WTC11 (cell line): ENCODE data around the gene RBM47. TPM values are rescaled to one million over a fixed set of nuclear protein-coding genes. Genes with fewer than 3 reads are reported as not detected.

Experiments used
- ATAC-seq: fragments of 200-7000 bp; cut with Tn5 transposase; 2 replicates; pipeline ENCODE4 v1.10.0; 2021; ENCODE audit warnings: mild to moderate bottlenecking, moderate library complexity
- CTCF ChIA-PET: fragments of 300-600 bp; sonication (Branson Sonifier 250); formaldehyde crosslinking; loops from one replicate; lab custom pipeline; 2021; ENCODE audit warnings: antibody characterized with exemption; lab: Charles Lee
- POLR2A ChIA-PET: fragments of 350-600 bp; sonication (Branson Sonifier 250); formaldehyde crosslinking; loops from one replicate; lab custom pipeline; 2021; ENCODE audit warnings: antibody characterized with exemption; lab: Charles Lee
- DNase-seq: peaks from one replicate; pipeline ENCODE4 v3.0.0; 2021; ENCODE audit warnings: low spot score
- H3K27ac Mint-ChIP-seq: 2 replicates; pipeline ENCODE4 v1.8.0; 2021; ENCODE audit warnings: mixed read lengths
- H3K27me3 Mint-ChIP-seq: 2 replicates; pipeline ENCODE4 v1.8.0; 2021; ENCODE audit warnings: low read depth, mild to moderate bottlenecking, moderate library complexity, mixed read lengths
- H3K36me3 Mint-ChIP-seq: 2 replicates; pipeline ENCODE4 v1.8.0; 2021; ENCODE audit warnings: mixed read lengths
- H3K4me1 Mint-ChIP-seq: 2 replicates; pipeline ENCODE4 v1.8.0; 2022; ENCODE audit warnings: mixed read lengths
- H3K4me3 Mint-ChIP-seq: 2 replicates; pipeline ENCODE4 v1.8.0; 2021; ENCODE audit warnings: mild to moderate bottlenecking, moderate library complexity, mixed read lengths
- H3K9me3 Mint-ChIP-seq: 2 replicates; pipeline ENCODE4 v1.8.0; 2021; ENCODE audit warnings: mixed read lengths
- CREM ChIP-seq: sonication (generic); formaldehyde crosslinking; IDR thresholded peaks from 2 replicates; pipeline ENCODE4 v1.8.1; 2022; ENCODE audit warnings: mild to moderate bottlenecking, missing genetic modification reagents, moderate library complexity
- ELF4 ChIP-seq: sonication (generic); formaldehyde crosslinking; IDR thresholded peaks from 2 replicates; pipeline ENCODE4 v1.8.1; 2022; ENCODE audit warnings: low read depth, mild to moderate bottlenecking, moderate library complexity, missing genetic modification reagents
- ESRRA ChIP-seq: sonication (generic); formaldehyde crosslinking; IDR thresholded peaks from 2 replicates; pipeline ENCODE4 v1.8.1; 2022; ENCODE audit warnings: mild to moderate bottlenecking, missing genetic modification reagents, borderline replicate concordance
- FOXK1 ChIP-seq: sonication (generic); formaldehyde crosslinking; IDR thresholded peaks from 2 replicates; pipeline ENCODE4 v1.8.0; 2022; ENCODE audit warnings: mild to moderate bottlenecking, moderate library complexity, missing genetic modification reagents
- KAT7 ChIP-seq: sonication (generic); formaldehyde crosslinking; IDR thresholded peaks from 2 replicates; pipeline ENCODE4 v1.8.1; 2023; ENCODE audit warnings: missing genetic modification reagents, mild to moderate bottlenecking, borderline replicate concordance
- MYBL2 ChIP-seq: sonication (generic); formaldehyde crosslinking; IDR thresholded peaks from 2 replicates; pipeline ENCODE4 v1.8.1; 2023; ENCODE audit warnings: mild to moderate bottlenecking, moderate library complexity, missing genetic modification reagents
- NFE2L1 ChIP-seq: sonication (generic); formaldehyde crosslinking; IDR thresholded peaks from 2 replicates; pipeline ENCODE4 v1.8.1; 2023; ENCODE audit warnings: missing genetic modification reagents
- TCF7 ChIP-seq: sonication (generic); formaldehyde crosslinking; IDR thresholded peaks from 2 replicates; pipeline ENCODE4 v1.8.0; 2022; ENCODE audit warnings: mild to moderate bottlenecking, low read depth, missing genetic modification reagents, moderate library complexity
- ZNF396 ChIP-seq: fragments of 250-450 bp; sonication (Bioruptor Pico); IDR thresholded peaks from 2 replicates; pipeline ENCODE4 v1.8.0; 2021; ENCODE audit warnings: mild to moderate bottlenecking, moderate library complexity, borderline replicate concordance
- total RNA-seq: library from RNA; stranded (reverse); gene quantifications from 3 replicates; pipeline ENCODE4 v1.2.3, GENCODE V29; 2021
- TF ChIP-seq, protein P1 (sequence below): sonication (generic); formaldehyde crosslinking; IDR thresholded peaks from 2 replicates; pipeline ENCODE4 v1.8.0; 2023; ENCODE audit warnings: missing genetic modification reagents
- TF ChIP-seq, protein P2 (sequence below): sonication (generic); formaldehyde crosslinking; IDR thresholded peaks from 2 replicates; pipeline ENCODE4 v1.8.0; 2022; ENCODE audit warnings: mild to moderate bottlenecking, missing genetic modification reagents
- TF ChIP-seq, protein P3 (sequence below): sonication (generic); formaldehyde crosslinking; conservative IDR thresholded peaks from 2 replicates; pipeline ENCODE4 v1.8.1; 2023; ENCODE audit warnings: mild to moderate bottlenecking, low read depth, missing genetic modification reagents, moderate library complexity
- TF ChIP-seq, protein P4 (sequence below): fragments of 250-450 bp; sonication (Bioruptor Pico); conservative IDR thresholded peaks from 2 replicates; pipeline ENCODE4 v1.9.0; 2021; ENCODE audit warnings: mild to moderate bottlenecking
- TF ChIP-seq, protein P5 (sequence below): fragments of 250-450 bp; sonication (Bioruptor Pico); IDR thresholded peaks from 2 replicates; pipeline ENCODE4 v1.9.0; 2021; ENCODE audit warnings: mild to moderate bottlenecking

RBM47 gene
- total RNA-seq, 1 experiment from 2014 or later, result 97.9 TPM

DNA sequence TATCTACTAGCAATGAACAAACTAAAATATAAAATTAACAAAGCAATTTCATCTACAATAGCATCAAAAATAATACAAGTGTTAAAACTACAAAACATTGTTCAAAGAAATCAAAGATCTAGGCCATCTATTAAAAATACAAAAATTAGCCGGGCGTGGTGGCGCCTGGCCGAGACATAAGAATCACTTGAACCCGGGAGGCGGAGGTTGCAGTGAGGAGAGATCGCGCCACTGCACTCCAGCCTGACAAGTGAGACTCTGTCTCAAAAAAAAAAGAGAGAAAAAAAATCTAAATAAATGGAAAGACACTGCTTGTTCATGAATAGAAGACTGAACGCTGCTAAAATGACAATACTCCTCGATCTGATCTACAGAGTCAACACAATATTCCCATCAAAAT is 139.2 kb downstream of the RBM47 start (continued):
- TF ChIP-seq, protein P1, sequence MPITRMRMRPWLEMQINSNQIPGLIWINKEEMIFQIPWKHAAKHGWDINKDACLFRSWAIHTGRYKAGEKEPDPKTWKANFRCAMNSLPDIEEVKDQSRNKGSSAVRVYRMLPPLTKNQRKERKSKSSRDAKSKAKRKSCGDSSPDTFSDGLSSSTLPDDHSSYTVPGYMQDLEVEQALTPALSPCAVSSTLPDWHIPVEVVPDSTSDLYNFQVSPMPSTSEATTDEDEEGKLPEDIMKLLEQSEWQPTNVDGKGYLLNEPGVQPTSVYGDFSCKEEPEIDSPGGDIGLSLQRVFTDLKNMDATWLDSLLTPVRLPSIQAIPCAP (CRISPR knock-in tag), result no peak

DNA sequence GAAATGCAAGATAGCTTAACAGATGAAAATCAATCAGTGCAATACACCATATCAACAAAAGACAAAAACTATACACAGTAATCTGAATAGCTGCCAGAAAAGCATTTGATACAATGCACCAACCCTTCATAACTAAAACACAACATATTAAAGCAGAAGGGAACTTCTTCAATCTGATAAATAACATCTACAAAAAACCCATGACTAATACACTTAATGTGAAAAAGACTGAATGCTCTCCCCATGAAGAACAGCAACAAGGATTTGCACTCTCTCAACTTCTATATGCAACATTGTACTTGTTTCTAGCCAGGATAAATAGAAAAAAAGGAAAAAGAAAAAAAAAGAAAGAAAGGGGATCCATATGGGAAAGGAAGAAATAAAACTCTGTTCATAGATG is 139.7 kb downstream of the RBM47 start:
- POLR2A ChIA-PET, result no interaction called here
- no peak for TF ChIP-seq MYBL2
- TF ChIP-seq, protein P2, sequence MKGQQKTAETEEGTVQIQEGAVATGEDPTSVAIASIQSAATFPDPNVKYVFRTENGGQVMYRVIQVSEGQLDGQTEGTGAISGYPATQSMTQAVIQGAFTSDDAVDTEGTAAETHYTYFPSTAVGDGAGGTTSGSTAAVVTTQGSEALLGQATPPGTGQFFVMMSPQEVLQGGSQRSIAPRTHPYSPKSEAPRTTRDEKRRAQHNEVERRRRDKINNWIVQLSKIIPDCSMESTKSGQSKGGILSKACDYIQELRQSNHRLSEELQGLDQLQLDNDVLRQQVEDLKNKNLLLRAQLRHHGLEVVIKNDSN, result no peak
- no peak for TF ChIP-seq CREM
- TF ChIP-seq ESRRA (CRISPR knock-in tag), result no peak
- no peak overlapping the region for H3K27ac Mint-ChIP-seq
- ATAC-seq, result no peak
- peaks cover 13% of the 10 kb centered on the region for H3K9me3 Mint-ChIP-seq
- no peaks in the 10 kb centered on the region for H3K27me3 Mint-ChIP-seq
- peaks cover 45% of the 10 kb centered on the region for H3K4me1 Mint-ChIP-seq
- peaks cover 25% of the 10 kb centered on the region for H3K36me3 Mint-ChIP-seq
- no peak overlapping the region for H3K4me3 Mint-ChIP-seq
- DNase-seq, result no peak
- CTCF ChIA-PET, result no interaction called here

DNA sequence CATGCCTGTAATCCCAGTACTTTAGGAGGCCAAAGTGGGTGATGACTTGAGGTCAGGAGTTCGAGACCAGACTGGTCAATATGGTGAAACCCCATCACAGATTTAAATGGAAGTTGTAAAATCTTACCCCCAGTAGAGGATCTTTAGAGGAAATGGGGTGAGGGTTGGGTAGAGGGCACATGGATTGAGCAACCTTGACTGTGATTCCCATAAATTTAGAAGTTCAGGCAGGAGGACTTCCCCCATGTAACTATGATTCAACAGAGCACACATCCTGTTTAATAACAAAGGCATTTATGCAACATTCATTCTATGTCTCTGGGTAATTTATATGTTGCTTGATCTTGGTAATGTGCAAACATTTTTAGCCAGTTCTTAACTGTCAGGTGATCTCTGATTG is 143.1 kb downstream of the RBM47 start:
- no peak overlapping the region for H3K4me3 Mint-ChIP-seq
- peak overlapping the region; percentile 18; the same call in 1 of the 2 replicates for H3K27ac Mint-ChIP-seq
- H3K36me3 Mint-ChIP-seq, result peaks cover 21% of the 10 kb centered on the region
- CTCF ChIA-PET, result interaction anchor here (1.7 kb wide), 1 partner anchor 10 kb away, joined by 5 read pairs; no protein-coding TSS in a partner anchor
- POLR2A ChIA-PET, result no interaction called here
- H3K27me3 Mint-ChIP-seq, result no peaks in the 10 kb centered on the region
- TF ChIP-seq ZNF396 (CRISPR knock-in tag), result no peak
- TF ChIP-seq, protein P3, sequence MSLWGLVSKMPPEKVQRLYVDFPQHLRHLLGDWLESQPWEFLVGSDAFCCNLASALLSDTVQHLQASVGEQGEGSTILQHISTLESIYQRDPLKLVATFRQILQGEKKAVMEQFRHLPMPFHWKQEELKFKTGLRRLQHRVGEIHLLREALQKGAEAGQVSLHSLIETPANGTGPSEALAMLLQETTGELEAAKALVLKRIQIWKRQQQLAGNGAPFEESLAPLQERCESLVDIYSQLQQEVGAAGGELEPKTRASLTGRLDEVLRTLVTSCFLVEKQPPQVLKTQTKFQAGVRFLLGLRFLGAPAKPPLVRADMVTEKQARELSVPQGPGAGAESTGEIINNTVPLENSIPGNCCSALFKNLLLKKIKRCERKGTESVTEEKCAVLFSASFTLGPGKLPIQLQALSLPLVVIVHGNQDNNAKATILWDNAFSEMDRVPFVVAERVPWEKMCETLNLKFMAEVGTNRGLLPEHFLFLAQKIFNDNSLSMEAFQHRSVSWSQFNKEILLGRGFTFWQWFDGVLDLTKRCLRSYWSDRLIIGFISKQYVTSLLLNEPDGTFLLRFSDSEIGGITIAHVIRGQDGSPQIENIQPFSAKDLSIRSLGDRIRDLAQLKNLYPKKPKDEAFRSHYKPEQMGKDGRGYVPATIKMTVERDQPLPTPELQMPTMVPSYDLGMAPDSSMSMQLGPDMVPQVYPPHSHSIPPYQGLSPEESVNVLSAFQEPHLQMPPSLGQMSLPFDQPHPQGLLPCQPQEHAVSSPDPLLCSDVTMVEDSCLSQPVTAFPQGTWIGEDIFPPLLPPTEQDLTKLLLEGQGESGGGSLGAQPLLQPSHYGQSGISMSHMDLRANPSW (CRISPR knock-in tag), result no peak
- TF ChIP-seq ELF4 (CRISPR knock-in tag), result no peak
- TF ChIP-seq, protein P4, sequence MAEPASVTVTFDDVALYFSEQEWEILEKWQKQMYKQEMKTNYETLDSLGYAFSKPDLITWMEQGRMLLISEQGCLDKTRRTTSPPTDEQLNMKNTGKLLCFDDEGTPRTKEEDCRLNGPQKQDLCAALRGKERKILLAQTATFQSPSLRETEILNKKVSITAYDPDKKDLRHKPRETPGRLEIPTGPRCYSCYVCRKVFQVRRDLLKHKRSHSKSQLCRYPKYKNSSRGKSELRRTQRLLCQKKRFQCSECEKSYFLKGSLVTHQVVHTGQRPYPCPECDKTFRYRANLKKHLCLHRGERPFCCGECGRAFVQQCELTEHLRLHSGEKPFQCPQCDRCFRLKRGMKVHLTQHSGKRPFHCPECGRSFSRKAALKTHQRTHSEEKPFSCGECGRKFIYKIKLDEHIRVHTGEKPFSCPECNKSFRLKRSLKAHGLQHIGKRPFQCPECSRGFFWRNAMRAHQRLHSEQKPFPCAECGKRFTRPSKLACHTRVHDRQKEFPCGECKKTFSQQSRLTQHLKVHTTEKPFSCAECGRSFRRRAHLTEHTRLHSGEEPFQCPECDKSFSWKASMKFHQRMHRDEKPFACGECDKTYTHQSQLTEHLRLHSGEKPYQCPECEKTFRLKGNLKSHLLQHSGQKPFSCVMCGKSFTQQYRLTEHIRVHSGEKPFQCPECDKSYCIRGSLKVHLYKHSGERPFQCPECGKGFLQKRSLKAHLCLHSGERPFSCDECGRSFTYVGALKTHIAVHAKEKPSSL (CRISPR knock-in tag), result no peak
- no peak for TF ChIP-seq TCF7 (CRISPR knock-in tag)
- TF ChIP-seq, protein P5, sequence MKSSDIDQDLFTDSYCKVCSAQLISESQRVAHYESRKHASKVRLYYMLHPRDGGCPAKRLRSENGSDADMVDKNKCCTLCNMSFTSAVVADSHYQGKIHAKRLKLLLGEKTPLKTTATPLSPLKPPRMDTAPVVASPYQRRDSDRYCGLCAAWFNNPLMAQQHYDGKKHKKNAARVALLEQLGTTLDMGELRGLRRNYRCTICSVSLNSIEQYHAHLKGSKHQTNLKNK, result no peak
- TF ChIP-seq NFE2L1 (CRISPR knock-in tag), result no peak
- TF ChIP-seq FOXK1 (CRISPR knock-in tag), result no peak
- no peak for TF ChIP-seq KAT7 (CRISPR knock-in tag)
- no peak for TF ChIP-seq CREM
- peaks cover 64% of the 10 kb centered on the region for H3K4me1 Mint-ChIP-seq
- no peak for DNase-seq
- ATAC-seq, result no peak
- peaks cover 13% of the 10 kb centered on the region for H3K9me3 Mint-ChIP-seq
